ENCODE measurements around the gene FHIT.
A peak's percentile ranks its signal among the peaks of the same experiment; 100 is the strongest.

The FHIT gene

DNA sequence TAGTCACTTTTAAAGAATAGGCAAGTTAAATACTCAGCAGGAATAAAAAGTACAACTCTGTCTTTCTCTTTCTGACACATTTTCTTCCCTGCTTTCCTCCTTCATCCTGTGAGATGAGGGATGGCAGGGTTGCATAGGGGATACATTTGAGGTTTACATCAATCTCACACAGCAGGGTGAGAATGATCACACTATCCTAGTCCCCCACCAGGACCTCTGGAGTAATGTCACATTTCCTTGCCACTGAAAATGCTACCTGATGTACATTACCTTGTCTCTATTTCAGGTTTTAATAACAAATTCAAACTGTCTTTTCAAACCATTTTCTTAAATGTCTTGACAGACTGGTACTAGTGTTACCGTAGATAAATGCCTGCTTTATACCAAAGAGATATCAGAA, 816.9 kb downstream of the FHIT start:
- Histone ChIP-seq H3K79me1 (ENCODE audit: low read length) (no peaks in the 10 kb centered on the region), H2BK15ac (replicated peaks; ENCODE audit: low read depth) (no peak overlapping the region), H3K27ac (ENCODE audit: low read depth, low read length) (no peak overlapping the region), H2BK120ac (ENCODE audit: low read depth, low read length) (no peak overlapping the region), H4K5ac (ENCODE audit: low read length) (no peak overlapping the region), H3K27me3 (ENCODE audit: insufficient read depth, low read length, poor library complexity) (no peaks in the 10 kb centered on the region), H4K8ac (ENCODE audit: low read depth, low read length) (no peak overlapping the region), H3K9ac (ENCODE audit: low read length) (no peak overlapping the region), H3K79me2 (ENCODE audit: control insufficient read depth, insufficient read depth, low read length) (no peaks in the 10 kb centered on the region), H3K4me2 (ENCODE audit: low read length) (no peak overlapping the region), H3K4me1 (ENCODE audit: control insufficient read depth, low read depth, low read length) (no peaks in the 10 kb centered on the region), H3K4me3 (ENCODE audit: low read length) (no peak overlapping the region), H3K56ac (ENCODE audit: low read length) (no peak overlapping the region), H2AK5ac (ENCODE audit: low read length) (no peak overlapping the region), H3K4ac (ENCODE audit: low read depth, low read length) (no peak overlapping the region), H3K36me3 (ENCODE audit: control insufficient read depth, insufficient read depth, low read length) (no peaks in the 10 kb centered on the region), H3K18ac (ENCODE audit: low read length) (no peak overlapping the region), H2BK5ac (ENCODE audit: low read length) (no peak overlapping the region), H3K23ac (ENCODE audit: low read length) (no peak overlapping the region)
- peak; percentile 21 for DNase-seq
- no CpG with 5 or more reads among the region's 1 CpG for WGBS (ENCODE audit: extremely low coverage, insufficient coverage, low lambda C conversion rate)

DNA sequence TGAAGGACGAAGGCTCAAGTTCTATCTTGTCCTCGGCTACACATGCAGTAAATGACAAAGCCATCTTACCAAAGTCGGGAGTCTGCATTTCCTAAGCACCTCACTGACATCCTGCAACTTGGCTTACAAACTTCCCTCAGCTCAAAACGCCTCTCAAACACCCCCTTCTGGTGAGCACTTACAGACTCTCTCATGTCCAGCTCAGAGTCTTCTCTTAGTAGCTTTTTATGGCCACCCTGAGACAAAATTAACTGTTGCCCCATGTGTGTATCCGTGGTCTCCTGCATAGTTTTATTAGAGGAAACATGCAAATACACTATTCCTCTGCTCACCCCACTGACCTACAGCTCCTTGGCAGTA, 819.7 kb downstream of the FHIT start:
- Histone ChIP-seq H4K5ac (ENCODE audit: low read length) (no peak overlapping the region), H3K4me1 (ENCODE audit: control insufficient read depth, low read depth, low read length) (no peaks in the 10 kb centered on the region), H3K27ac (ENCODE audit: low read depth, low read length) (no peak overlapping the region), H2BK5ac (ENCODE audit: low read length) (no peak overlapping the region), H3K4me2 (ENCODE audit: low read length) (no peak overlapping the region), H4K8ac (ENCODE audit: low read depth, low read length) (no peak overlapping the region), H3K36me3 (ENCODE audit: control insufficient read depth, insufficient read depth, low read length) (no peaks in the 10 kb centered on the region), H3K4me3 (ENCODE audit: low read length) (no peak overlapping the region), H2BK15ac (replicated peaks; ENCODE audit: low read depth) (no peak overlapping the region), H3K79me2 (ENCODE audit: control insufficient read depth, insufficient read depth, low read length) (no peaks in the 10 kb centered on the region), H3K18ac (ENCODE audit: low read length) (no peak overlapping the region), H3K23ac (ENCODE audit: low read length) (no peak overlapping the region), H3K27me3 (ENCODE audit: insufficient read depth, low read length, poor library complexity) (no peaks in the 10 kb centered on the region), H3K4ac (ENCODE audit: low read depth, low read length) (no peak overlapping the region), H2AK5ac (ENCODE audit: low read length) (no peak overlapping the region), H3K56ac (ENCODE audit: low read length) (no peak overlapping the region), H2BK120ac (ENCODE audit: low read depth, low read length) (no peak overlapping the region), H3K79me1 (ENCODE audit: low read length) (no peaks in the 10 kb centered on the region), H3K9ac (ENCODE audit: low read length) (no peak overlapping the region)
- peak; percentile 71 for DNase-seq
- no CpG with 5 or more reads among the region's 5 CpGs for WGBS (ENCODE audit: extremely low coverage, insufficient coverage, low lambda C conversion rate)

DNA sequence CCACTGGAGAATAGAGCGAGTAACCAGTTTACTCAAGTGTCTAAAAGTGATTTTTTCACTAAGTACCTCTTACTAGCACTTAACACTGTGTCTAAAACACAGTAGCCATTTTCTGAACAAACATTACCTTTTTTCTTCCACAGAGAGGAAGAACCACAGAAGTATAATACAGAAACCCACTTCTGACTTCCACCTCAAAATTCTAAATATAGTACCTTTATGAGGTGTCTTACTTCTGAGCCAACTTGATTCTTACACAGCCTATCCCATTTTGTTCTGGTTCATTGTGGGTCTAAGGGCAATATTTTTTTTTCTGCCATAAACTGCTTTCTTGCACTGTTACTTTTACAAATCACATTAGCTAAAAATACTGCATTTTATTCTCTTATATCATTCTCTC, 821.0 kb downstream of the FHIT start:
- H3K4me2 ChIP-seq (ENCODE audit: low read length), result no peak overlapping the region
- WGBS (ENCODE audit: extremely low coverage, insufficient coverage, low lambda C conversion rate), result no CpG with 5 or more reads among the region's 1 CpG
- H2BK120ac ChIP-seq (ENCODE audit: low read depth, low read length), result no peak overlapping the region
- H2BK15ac ChIP-seq (replicated peaks; ENCODE audit: low read depth), result no peak overlapping the region
- no peak overlapping the region for H3K23ac ChIP-seq (ENCODE audit: low read length)
- H3K4me3 ChIP-seq (ENCODE audit: low read length), result no peak overlapping the region
- no peak overlapping the region for H2BK5ac ChIP-seq (ENCODE audit: low read length)
- no peaks in the 10 kb centered on the region for H3K79me2 ChIP-seq (ENCODE audit: control insufficient read depth, insufficient read depth, low read length)
- no peak for DNase-seq
- H3K4me1 ChIP-seq (ENCODE audit: control insufficient read depth, low read depth, low read length), result no peaks in the 10 kb centered on the region
- no peak overlapping the region for H4K8ac ChIP-seq (ENCODE audit: low read depth, low read length)
- H3K27ac ChIP-seq (ENCODE audit: low read depth, low read length), result no peak overlapping the region
- no peaks in the 10 kb centered on the region for H3K79me1 ChIP-seq (ENCODE audit: low read length)
- no peak overlapping the region for H2AK5ac ChIP-seq (ENCODE audit: low read length)
- H3K9ac ChIP-seq (ENCODE audit: low read length), result no peak overlapping the region
- no peaks in the 10 kb centered on the region for H3K27me3 ChIP-seq (ENCODE audit: insufficient read depth, low read length, poor library complexity)
- H4K5ac ChIP-seq (ENCODE audit: low read length), result no peak overlapping the region
- no peak overlapping the region for H3K4ac ChIP-seq (ENCODE audit: low read depth, low read length)
- no peak overlapping the region for H3K18ac ChIP-seq (ENCODE audit: low read length)
- H3K36me3 ChIP-seq (ENCODE audit: control insufficient read depth, insufficient read depth, low read length), result no peaks in the 10 kb centered on the region
- no peak overlapping the region for H3K56ac ChIP-seq (ENCODE audit: low read length)

DNA sequence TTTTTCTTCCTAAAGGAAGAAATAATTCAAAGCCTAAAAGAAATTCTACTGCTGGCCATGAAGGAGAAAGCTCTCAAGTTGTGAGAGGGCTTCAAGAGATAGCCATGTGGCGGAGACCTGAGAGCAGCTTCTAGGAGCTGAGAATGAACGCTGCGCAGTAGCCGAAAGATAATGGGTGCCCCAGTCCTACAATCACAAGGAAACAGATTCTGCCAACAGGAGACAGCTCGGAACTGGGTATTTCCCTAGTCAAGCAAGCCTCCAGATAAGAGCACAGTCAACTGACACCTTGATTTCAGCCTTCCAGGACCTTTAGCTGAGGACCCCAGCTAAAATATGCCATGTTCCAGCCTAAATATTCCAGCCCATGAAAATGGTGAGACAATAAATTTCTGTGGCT, 824.1 kb downstream of the FHIT start:
- H3K36me3 ChIP-seq (ENCODE audit: control insufficient read depth, insufficient read depth, low read length), result no peaks in the 10 kb centered on the region
- no peak overlapping the region for H3K4me3 ChIP-seq (ENCODE audit: low read length)
- no peak overlapping the region for H2BK15ac ChIP-seq (replicated peaks; ENCODE audit: low read depth)
- H3K9ac ChIP-seq (ENCODE audit: low read length), result no peak overlapping the region
- no peak overlapping the region for H4K5ac ChIP-seq (ENCODE audit: low read length)
- no peak overlapping the region for H3K4ac ChIP-seq (ENCODE audit: low read depth, low read length)
- no peaks in the 10 kb centered on the region for H3K4me1 ChIP-seq (ENCODE audit: control insufficient read depth, low read depth, low read length)
- no peaks in the 10 kb centered on the region for H3K79me1 ChIP-seq (ENCODE audit: low read length)
- H3K18ac ChIP-seq (ENCODE audit: low read length), result no peak overlapping the region
- WGBS (ENCODE audit: extremely low coverage, insufficient coverage, low lambda C conversion rate), result no CpG with 5 or more reads among the region's 5 CpGs
- H3K23ac ChIP-seq (ENCODE audit: low read length), result no peak overlapping the region
- H2AK5ac ChIP-seq (ENCODE audit: low read length), result no peak overlapping the region
- no peak overlapping the region for H3K56ac ChIP-seq (ENCODE audit: low read length)
- no peaks in the 10 kb centered on the region for H3K27me3 ChIP-seq (ENCODE audit: insufficient read depth, low read length, poor library complexity)
- no peak overlapping the region for H4K8ac ChIP-seq (ENCODE audit: low read depth, low read length)
- H3K27ac ChIP-seq (ENCODE audit: low read depth, low read length), result no peak overlapping the region
- H3K79me2 ChIP-seq (ENCODE audit: control insufficient read depth, insufficient read depth, low read length), result no peaks in the 10 kb centered on the region
- H3K4me2 ChIP-seq (ENCODE audit: low read length), result no peak overlapping the region
- H2BK5ac ChIP-seq (ENCODE audit: low read length), result no peak overlapping the region
- no peak for DNase-seq
- H2BK120ac ChIP-seq (ENCODE audit: low read depth, low read length), result no peak overlapping the region

DNA sequence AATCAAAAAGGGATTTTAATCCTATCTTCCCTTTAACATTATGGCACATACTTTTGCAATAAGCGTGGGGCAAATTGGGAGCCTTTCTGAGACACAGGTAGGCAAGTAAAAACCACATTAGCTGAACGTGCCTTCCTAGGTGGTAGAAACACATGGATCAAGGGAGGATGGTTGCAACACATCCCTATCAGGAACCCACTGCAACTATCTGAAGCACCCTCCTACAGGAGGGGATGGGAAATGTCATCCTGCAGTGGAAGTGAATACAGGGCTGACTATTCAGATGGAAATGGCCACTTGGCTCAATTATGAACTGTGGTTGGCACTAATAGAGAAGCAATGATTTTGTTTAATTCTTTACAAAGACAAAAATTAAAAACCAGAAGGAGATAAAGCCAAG, 826.3 kb downstream of the FHIT start:
- no peaks in the 10 kb centered on the region for H3K79me2 ChIP-seq (ENCODE audit: control insufficient read depth, insufficient read depth, low read length)
- H3K79me1 ChIP-seq (ENCODE audit: low read length), result no peaks in the 10 kb centered on the region
- no peaks in the 10 kb centered on the region for H3K36me3 ChIP-seq (ENCODE audit: control insufficient read depth, insufficient read depth, low read length)
- WGBS (ENCODE audit: extremely low coverage, insufficient coverage, low lambda C conversion rate), result no CpG with 5 or more reads among the region's 2 CpGs
- H2BK5ac ChIP-seq (ENCODE audit: low read length), result no peak overlapping the region
- no peak overlapping the region for H3K9ac ChIP-seq (ENCODE audit: low read length)
- H2AK5ac ChIP-seq (ENCODE audit: low read length), result no peak overlapping the region
- H3K4ac ChIP-seq (ENCODE audit: low read depth, low read length), result no peak overlapping the region
- no peak overlapping the region for H3K4me3 ChIP-seq (ENCODE audit: low read length)
- H3K27me3 ChIP-seq (ENCODE audit: insufficient read depth, low read length, poor library complexity), result no peaks in the 10 kb centered on the region
- no peaks in the 10 kb centered on the region for H3K4me1 ChIP-seq (ENCODE audit: control insufficient read depth, low read depth, low read length)
- H4K8ac ChIP-seq (ENCODE audit: low read depth, low read length), result no peak overlapping the region
- H4K5ac ChIP-seq (ENCODE audit: low read length), result no peak overlapping the region
- H2BK15ac ChIP-seq (replicated peaks; ENCODE audit: low read depth), result no peak overlapping the region
- no peak overlapping the region for H3K18ac ChIP-seq (ENCODE audit: low read length)
- DNase-seq, result no peak
- no peak overlapping the region for H3K23ac ChIP-seq (ENCODE audit: low read length)
- H2BK120ac ChIP-seq (ENCODE audit: low read depth, low read length), result no peak overlapping the region
- H3K56ac ChIP-seq (ENCODE audit: low read length), result no peak overlapping the region
- no peak overlapping the region for H3K27ac ChIP-seq (ENCODE audit: low read depth, low read length)
- H3K4me2 ChIP-seq (ENCODE audit: low read length), result no peak overlapping the region

DNA sequence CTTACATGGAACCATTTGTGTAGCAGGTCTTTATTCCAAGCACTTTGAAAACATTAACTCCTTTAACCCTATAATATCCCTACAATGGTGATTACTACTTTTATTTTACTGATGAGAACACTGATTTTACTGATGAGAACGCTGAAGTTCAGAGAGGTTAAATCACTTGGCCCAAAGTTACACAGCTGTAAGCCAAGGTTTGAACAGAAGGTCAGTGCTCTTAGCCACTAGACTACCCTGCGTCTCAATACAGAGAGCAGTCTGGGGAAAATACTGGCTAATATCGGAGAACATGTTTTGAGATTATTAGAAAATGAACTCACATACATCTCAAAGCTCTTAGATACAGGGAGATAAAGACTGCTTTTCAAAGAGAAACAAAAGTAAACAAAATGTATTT, 827.2 kb downstream of the FHIT start:
- no peak overlapping the region for H3K9ac ChIP-seq (ENCODE audit: low read length)
- WGBS (ENCODE audit: extremely low coverage, insufficient coverage, low lambda C conversion rate), result no CpG with 5 or more reads among the region's 3 CpGs
- DNase-seq, result no peak

More for the DNA sequence above, 827.2 kb downstream of the FHIT start:
- H4K5ac ChIP-seq (ENCODE audit: low read length), result no peak overlapping the region
- no peaks in the 10 kb centered on the region for H3K36me3 ChIP-seq (ENCODE audit: control insufficient read depth, insufficient read depth, low read length)
- no peak overlapping the region for H3K4ac ChIP-seq (ENCODE audit: low read depth, low read length)
- H2BK5ac ChIP-seq (ENCODE audit: low read length), result no peak overlapping the region
- no peak overlapping the region for H3K56ac ChIP-seq (ENCODE audit: low read length)
- no peak overlapping the region for H3K18ac ChIP-seq (ENCODE audit: low read length)
- H2BK15ac ChIP-seq (replicated peaks; ENCODE audit: low read depth), result no peak overlapping the region
- H3K4me3 ChIP-seq (ENCODE audit: low read length), result no peak overlapping the region
- no peak overlapping the region for H3K27ac ChIP-seq (ENCODE audit: low read depth, low read length)
- no peaks in the 10 kb centered on the region for H3K27me3 ChIP-seq (ENCODE audit: insufficient read depth, low read length, poor library complexity)
- no peak overlapping the region for H2BK120ac ChIP-seq (ENCODE audit: low read depth, low read length)
- H3K23ac ChIP-seq (ENCODE audit: low read length), result no peak overlapping the region
- no peaks in the 10 kb centered on the region for H3K79me2 ChIP-seq (ENCODE audit: control insufficient read depth, insufficient read depth, low read length)
- no peak overlapping the region for H4K8ac ChIP-seq (ENCODE audit: low read depth, low read length)
- no peaks in the 10 kb centered on the region for H3K4me1 ChIP-seq (ENCODE audit: control insufficient read depth, low read depth, low read length)
- H3K4me2 ChIP-seq (ENCODE audit: low read length), result no peak overlapping the region
- H3K79me1 ChIP-seq (ENCODE audit: low read length), result no peaks in the 10 kb centered on the region
- H2AK5ac ChIP-seq (ENCODE audit: low read length), result no peak overlapping the region
